Glomerular endothelial cell (primary cell): Measurements from ENCODE around the gene MORN4. TPM values are rescaled to one million over a fixed set of nuclear protein-coding genes. Genes with fewer than 3 reads are reported as not detected.
"Not testable (repeated sequence)": the region's sequence is repeated elsewhere in the genome, so short reads cannot be mapped to it uniquely, and the experiment has no call there.

Source experiments
- DNase-seq: peaks from one replicate; pipeline ENCODE4 v3.0.0-alpha.2; 2011; ENCODE audit warnings: low read depth, low spot score; ENCODE audit errors: extremely low read depth
- total RNA-seq: library from RNA; depleted of rRNA; stranded (reverse); fragments of >200 nt; gene quantifications from 2 replicates; pipeline ENCODE4 v1.2.3, GENCODE V29; 2015

Gene MORN4
- total RNA-seq, 1 donor from 2014 or later, result 9.7 TPM

DNA sequence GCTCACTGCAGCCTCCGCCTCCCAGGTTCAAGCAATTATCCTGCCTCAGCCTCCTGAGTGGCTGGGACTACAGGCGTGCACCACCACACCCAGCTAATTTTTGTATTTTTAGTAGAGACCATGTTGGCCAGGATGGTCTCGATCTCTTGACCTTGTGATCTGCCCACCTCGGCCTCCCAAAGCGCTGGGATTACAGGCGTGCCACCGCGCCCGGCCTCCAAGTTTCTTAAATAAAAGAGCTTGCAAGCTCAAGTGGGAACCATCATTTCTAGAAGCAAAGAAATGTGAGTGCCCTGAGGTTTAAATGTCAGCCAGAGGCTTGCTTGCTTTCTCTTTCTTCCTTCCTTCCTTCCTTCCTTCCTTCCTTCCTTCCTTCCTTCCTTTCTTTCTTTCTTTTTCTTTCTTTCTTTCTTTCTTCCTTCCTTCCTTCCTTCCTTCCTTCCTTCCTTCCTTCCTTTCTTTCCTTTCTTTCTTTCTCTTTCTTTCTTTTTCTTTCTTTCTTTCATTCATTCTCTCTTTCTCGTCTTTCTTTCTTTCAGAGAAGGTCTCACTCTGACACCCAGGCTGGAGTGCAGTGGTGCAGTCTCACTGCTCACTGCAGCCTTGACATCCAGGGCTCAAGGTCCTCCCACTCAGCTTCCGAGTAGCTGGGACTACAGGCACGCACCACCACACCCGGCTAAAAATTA lies 9.3 kb upstream of the MORN4 start:
- DNase-seq, result not testable (repeated sequence)

GRCh38 chr10:97640868-97641811 lies 7.8 kb upstream of the MORN4 start:
- no peak for DNase-seq

- DNase-seq, result peak; percentile 97
Measured at GRCh38 chr10:97640174-97640867, 7.0 kb upstream of the MORN4 start, which contains the start of gene PI4K2A. Gene PI4K2A (plus strand): TSS chr10:97640671. CDS start chr10:97640743, 72 bp downstream.

GRCh38 chr10:97639090-97639489 lies 5.8 kb upstream of the MORN4 start:
- not testable (repeated sequence) for DNase-seq

- no peak for DNase-seq
Measured at GRCh38 chr10:97635577-97635976, 2.3 kb upstream of the MORN4 start.

- no peak for DNase-seq
Measured at GRCh38 chr10:97633921-97634320, 621 bp upstream of the MORN4 start.

GRCh38 chr10:97631098-97631497 lies 2.2 kb downstream of the MORN4 start:
- DNase-seq, result no peak

DNA sequence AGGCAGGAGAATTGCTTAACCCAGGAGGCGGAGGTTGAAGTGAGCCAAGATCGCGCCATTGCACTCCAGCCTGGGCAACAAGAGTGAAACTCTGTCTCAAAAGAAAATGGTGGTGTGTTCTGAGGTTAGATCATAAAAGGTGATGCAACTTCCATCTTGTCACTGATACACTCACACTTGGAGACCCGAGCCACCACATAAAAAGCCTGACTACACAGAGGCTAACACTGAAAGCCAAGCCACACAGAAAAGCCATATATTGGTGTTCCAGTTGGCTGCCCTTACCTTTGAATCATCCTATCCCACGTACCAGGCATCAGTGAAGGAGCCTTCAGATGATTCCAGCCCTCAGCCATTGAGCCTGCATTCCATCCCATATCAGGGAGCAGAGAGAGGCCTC lies 4.0 kb downstream of the MORN4 start:
- DNase-seq, result no peak

GRCh38 chr10:97628228-97628627 lies 5.1 kb downstream of the MORN4 start:
- no peak for DNase-seq

- no peak for DNase-seq
Measured at GRCh38 chr10:97627731-97628130, 5.6 kb downstream of the MORN4 start.

DNA sequence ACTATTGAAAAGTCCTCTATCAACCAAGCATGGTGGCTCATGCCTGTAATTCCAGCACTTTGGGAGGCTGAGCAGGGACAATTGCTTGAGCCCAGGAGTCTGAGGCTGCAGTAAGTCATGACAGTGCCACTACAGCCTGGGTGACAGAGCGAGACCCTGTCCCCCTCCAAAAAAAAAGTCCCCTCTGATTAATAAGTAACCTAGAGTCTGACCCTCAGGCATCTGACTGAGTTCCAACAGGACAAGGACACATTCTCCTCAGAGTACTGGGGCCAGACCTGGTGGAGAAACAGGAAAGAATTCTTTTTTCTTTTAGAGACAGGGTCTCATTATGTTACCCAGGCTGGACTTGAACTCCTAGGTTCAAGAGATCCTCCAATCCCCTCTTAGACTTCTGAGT lies 10.0 kb downstream of the MORN4 start:
- no peak for DNase-seq

DNA sequence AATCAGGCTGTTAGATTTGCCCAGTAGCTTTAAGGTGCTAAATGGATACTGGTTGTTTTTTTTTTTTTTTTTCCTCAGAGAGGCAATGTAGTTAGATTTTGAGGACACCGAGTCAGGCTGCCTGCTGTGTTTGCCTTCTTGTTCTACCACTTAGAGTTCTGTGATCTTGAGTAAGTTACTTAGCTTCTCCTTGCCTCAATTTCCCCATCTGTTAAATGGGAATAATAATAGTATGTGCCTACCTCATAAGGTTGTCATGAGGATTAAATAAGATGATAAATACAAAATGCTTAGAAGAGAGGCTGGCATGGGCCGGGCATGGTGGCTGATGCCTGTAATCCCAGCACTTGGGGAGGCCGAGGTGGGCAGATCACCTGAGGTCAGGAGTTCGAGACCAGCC lies 14.6 kb downstream of the MORN4 start:
- no peak for DNase-seq

DNA sequence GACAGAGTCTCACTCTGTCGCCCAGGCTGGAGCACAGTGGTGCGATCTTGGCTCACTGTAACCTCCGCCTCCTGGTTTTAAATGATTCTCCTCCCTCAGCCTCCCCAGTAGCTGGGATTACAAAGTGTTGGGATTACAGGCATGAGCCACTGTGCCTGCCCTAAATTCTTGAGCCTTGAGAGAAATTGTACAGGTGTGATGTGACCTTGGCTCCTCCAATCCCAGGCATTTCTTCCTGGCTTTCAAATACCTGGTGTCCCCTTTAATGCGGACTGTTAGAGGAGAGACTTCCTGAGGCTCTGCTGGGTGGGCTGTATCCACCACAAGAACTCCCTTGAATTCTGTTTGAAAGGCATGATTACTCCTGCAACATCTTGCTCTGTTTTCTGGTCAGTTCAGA lies 15.0 kb downstream of the MORN4 start:
- DNase-seq, result no peak

DNA sequence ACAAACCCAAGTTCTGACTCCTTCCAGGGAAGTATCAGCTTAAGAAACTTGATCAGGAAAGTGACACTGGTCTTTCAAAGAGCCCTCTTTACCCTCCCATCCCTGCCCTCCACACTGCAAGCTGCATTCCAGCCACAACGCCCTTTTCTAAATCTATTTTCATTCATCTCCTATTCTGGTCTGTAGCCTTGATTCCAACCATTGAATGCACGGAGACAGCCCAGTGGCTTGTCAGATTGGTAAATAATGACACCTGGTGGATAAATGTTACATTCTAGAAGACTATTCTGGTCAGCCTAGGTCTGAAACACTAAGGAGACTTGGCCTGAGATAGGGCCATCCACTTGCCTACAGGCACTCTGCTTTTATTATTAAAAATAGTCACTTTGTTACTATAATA lies 20.9 kb downstream of the MORN4 start:
- peak; percentile 54 for DNase-seq

DNA sequence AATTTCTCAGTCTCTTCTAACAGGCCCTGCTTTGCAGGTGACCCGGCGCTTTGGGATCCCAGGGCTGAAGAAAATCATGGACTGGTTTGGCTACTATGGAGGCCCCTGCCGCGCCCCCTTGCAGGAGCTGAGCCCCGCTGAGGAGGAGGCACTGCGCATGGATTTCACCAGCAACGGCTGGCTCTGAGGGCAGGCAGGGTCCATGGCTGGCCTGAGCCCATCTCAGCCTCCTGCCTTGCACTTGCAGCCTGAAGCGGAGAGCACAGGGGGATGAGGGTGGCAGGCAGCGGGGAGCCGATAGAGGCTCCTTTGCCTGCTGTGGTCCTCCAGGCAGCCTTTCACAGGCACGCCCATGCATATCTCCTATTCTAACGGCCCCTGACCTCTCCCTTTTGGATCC lies 21.8 kb downstream of the MORN4 start:
- DNase-seq, result no peak

DNA sequence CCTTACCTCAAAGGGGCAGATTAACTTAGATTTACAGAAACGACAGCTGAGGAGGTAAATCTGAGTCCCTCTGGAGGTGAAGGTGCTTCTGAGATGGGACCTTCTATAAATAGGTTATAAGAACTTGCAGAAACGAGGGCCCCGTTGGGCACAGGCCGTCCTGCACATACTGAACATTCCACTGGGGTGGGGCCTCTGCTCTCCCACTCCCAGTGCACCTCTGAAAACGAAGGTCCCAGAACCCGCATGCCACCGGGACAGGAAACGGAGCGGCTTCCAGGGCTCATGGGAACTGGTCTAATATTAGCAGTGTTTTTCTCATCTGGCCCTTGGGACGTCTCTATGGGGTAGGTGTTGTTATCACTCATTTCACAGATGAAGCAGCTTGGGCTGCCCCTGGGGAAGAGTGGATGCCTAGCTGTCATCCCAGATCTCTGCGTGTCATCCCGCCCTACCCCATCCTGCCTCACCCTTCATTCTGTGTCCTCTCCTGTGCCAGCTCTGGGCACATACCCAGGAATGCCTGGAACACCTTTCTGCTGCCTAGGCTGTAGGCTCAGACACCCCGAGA lies 24.2 kb downstream of the MORN4 start:
- DNase-seq, result no peak

DNA sequence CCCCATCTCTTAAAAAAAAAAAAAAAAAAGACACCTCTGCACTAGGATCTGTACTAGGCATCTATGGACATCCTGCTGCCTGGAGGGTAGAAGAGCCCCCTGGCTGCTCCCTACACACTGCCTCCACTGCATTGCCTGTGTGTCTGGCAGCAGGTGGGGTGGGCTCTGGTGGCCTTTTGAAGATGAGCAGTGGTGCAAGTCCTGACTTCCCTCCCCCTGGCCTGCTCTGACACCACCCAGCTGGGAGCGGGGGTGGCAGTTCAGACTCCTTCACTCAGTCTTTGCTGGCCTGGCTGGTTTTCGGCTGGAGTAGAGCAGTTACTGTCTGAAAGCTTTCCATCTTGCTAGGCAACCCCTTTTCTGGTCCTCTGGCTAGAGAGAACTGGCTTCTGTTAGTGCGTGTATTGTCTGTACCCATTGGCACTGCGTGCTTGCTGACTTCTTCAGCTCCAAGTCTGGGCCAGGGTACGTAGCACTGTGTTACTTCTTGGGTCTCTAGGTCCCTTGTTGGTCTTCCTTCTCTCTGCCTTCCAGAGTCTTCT lies 26.1 kb downstream of the MORN4 start:
- no peak for DNase-seq

DNA sequence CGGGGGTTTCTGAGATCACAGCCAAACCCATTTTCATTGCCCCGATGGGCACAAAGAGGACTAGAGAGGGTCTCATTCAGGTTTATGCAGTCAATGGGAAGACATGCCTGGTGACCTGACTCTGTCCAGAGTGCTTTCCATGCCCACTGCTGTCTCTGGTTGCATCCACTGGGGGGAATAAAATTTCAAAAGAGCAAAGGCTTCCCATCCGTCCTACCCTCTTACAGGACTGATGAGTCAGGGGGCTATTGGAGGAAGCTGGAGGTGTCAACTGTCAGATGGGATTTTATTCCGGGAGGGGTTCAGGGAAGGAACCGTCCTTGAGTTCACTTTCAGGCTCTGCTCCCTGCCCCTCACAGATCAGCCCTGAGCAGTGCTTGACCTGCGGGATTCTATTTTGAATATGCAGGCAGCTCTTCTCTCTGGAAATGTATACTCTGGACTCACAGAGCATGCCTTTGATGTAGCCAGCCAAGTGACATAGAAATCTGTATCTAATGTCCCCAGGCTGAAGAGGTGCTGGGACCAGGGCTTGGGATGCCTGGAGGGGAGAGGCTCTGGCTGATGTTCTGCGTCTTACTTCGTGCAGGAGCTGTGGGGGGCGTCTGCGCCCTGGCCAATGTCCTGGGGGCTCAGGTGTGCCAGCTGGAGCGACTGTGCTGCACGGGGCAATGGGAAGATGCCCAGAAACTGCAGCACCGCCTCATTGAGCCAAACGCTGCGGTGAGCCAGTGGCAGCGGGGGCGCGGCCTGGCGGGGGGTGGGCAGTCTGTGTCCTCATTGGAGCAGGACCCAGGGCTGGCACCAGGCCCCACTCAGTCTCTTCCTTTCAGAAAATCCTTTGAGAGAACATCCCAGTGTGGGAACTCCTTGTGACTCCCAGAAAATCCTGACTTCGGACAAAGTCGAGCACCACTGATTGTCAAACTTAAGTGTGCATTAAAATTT lies 31.8 kb downstream of the MORN4 start:
- DNase-seq, result no peak

GRCh38 chr10:97600616-97601015 lies 32.7 kb downstream of the MORN4 start:
- DNase-seq, result no peak

DNA sequence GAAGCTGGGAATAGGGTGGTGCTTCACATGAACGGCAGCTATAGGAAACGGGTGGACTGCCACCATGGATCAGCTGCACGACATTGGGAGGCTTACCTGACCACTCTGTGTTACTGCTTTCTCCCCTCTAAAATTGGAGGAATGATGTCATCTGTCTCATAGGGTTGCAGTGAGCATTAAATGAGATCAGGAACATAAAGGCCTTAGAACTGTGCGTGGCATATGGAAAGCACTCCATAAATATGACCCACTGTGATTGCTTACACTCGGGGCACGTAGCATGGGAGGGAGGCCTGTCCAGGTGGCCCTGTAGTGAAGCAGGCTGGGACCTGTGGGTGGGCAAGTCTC lies 34.1 kb downstream of the MORN4 start:
- no peak for DNase-seq
